KBM-7 (cell line): Measurements from ENCODE around the gene DNM2.
"Not testable (repeated sequence)": the region's sequence is repeated elsewhere in the genome, so short reads cannot be mapped to it uniquely, and the experiment has no call there.

Experiments
- DNase-seq: peaks from one replicate; pipeline ENCODE4 v3.0.0-alpha.2; 2015
- in situ Hi-C: fragments of 300-500 bp; cut with MboI; formaldehyde crosslinking; loops from 2 replicates; pipeline ENCODE4 v1.14.3; 2020; ENCODE audit warnings: low sequenced_read_pairs, low pct_unique_long_range_greater_than_20kb, mixed read lengths

Gene DNM2

GRCh38 chr19:10717356-10718204 lies at the start of gene DNM2:
Gene DNM2, plus strand, starts transcription at chr19:10718079. Its CDS starts 164 bp downstream, at chr19:10718243.
- in situ Hi-C loops: no loop called here

GRCh38 chr19:10669246-10669645 lies 48.6 kb upstream of the DNM2 start:
- DNase-seq: no peak
- in situ Hi-C loops: no loop called here

More at GRCh38 chr19:10717356-10718204, at the start of gene DNM2:
- DNase-seq: peak; percentile 100

- in situ Hi-C loops: no loop called here
These were observed 47.7 kb upstream of the DNM2 start for GRCh38 chr19:10670182-10670581.

GRCh38 chr19:10670876-10671804 lies 46.7 kb upstream of the DNM2 start:
- no peak for DNase-seq
- in situ Hi-C loops: no loop called here

More at GRCh38 chr19:10670182-10670581, 47.7 kb upstream of the DNM2 start:
- no peak for DNase-seq

DNA sequence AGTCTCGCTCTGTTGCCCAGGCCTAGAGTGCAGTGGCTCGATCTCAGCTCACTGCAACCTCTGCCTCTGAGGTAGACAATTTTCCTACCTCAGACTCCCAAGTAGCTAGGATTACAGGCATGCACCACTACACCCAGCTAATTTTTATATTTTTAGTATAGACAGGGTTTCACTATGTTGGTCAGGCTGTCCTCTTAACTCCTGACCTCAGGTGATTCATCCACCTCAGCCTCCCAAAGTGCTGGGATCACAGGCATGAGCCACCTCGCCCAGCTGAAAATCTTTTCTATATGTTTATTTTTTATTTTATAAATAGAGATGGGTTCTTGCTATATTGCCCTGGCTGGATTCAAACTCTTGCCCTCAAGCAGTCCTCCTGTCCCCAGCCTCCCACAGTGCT lies 46.0 kb upstream of the DNM2 start:
- in situ Hi-C loops, DNase-seq: not testable (repeated sequence)

- in situ Hi-C loops, DNase-seq: not testable (repeated sequence)
These were observed 42.7 kb upstream of the DNM2 start for GRCh38 chr19:10675214-10675613.

- in situ Hi-C loops: no loop called here
- no peak for DNase-seq
These were observed 40.1 kb upstream of the DNM2 start for GRCh38 chr19:10677751-10678150.

DNA sequence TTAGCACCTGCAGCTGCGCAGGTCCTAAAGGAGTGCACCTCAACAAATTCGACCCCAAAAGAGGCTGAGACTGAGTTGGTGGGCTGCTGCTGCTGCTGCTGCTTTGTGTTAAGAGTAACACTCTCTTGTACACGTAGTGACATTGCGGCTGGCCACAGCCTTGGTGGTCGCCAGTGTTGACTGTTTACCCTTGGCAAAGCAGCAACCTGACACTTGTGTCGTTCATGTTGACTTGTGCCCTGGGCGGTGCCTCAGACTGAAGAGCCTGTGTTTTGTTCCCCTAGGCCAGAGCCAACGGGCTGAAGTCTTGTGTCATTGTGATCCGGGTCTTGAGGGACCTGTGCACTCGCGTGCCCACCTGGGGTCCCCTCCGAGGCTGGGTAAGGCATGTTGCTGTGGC lies 39.1 kb upstream of the DNM2 start:
- in situ Hi-C loops: no loop called here
- no peak for DNase-seq

DNA sequence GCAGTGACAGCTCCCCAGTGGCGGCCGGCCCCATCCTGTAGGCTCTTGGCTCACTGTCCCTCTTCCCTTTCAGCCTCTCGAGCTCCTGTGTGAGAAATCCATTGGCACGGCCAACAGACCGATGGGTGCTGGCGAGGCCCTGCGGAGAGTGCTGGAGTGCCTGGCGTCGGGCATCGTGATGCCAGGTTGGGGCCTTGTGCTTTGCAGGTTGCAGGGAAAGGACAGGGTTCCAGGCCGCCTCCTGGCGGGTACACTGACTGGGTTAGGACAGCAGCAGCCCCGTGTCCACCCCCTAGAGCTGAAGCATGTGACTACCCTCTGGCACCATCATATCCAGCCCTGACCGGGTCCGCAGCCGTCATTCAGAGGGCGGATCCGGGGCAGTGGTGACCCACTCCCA lies 38.1 kb upstream of the DNM2 start:
- in situ Hi-C loops: no loop called here
- no peak for DNase-seq

- in situ Hi-C loops: no loop called here
- no peak for DNase-seq
These were observed 37.2 kb upstream of the DNM2 start for GRCh38 chr19:10680545-10681135.

GRCh38 chr19:10681658-10682057 lies 36.2 kb upstream of the DNM2 start:
- in situ Hi-C loops: no loop called here
- no peak for DNase-seq

DNA sequence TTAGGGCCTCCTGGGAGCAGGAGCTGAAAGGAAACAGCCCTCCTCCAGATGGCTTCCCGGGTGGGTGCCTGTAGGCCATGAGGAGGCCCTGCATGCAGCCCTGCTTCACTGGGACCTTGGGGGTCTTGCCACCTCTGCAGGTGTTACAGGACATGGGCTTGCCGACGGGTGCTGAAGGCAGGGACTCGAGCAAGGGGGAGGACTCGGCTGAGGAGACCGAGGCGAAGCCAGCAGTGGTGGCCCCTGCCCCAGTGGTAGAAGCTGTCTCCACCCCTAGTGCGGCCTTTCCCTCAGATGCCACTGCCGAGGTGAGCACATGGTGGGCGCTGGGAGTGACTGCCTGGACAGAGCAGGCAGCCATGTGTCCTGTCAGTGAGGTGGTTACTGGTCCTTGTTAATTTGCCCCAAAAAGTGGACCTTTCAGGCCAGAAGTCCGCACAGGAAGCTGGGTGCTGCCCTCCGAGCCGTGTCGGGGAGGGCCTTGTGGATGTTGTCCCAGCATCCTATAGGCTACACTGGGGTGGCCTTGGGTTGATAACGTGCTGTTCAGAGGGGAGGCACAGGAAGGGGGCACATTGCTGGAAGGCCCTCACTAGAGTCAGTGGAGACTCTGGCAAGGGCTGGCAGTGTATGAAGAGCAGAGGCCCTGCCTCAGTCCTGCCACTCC lies 35.3 kb upstream of the DNM2 start:
- DNase-seq: no peak
- in situ Hi-C loops: no loop called here

DNA sequence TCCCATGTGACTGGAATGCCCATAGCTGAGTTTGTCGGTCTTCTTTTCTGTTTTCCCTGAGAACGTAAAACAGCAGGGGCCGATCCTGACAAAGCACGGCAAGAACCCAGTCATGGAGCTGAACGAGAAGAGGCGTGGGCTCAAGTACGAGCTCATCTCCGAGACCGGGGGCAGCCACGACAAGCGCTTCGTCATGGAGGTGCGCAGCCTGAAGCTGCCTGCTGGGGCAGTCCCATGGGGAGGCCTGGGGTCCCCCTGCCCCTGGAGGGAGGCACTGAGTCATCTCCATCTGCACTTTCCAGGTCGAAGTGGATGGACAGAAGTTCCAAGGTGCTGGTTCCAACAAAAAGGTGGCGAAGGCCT lies 34.8 kb upstream of the DNM2 start:
- in situ Hi-C loops: no loop called here
- DNase-seq: no peak

- DNase-seq: no peak
- in situ Hi-C loops: no loop called here
These were observed 34.3 kb upstream of the DNM2 start for GRCh38 chr19:10683582-10683981.

- DNase-seq: no peak
- in situ Hi-C loops: no loop called here
These were observed 32.7 kb upstream of the DNM2 start for GRCh38 chr19:10685210-10685609.

DNA sequence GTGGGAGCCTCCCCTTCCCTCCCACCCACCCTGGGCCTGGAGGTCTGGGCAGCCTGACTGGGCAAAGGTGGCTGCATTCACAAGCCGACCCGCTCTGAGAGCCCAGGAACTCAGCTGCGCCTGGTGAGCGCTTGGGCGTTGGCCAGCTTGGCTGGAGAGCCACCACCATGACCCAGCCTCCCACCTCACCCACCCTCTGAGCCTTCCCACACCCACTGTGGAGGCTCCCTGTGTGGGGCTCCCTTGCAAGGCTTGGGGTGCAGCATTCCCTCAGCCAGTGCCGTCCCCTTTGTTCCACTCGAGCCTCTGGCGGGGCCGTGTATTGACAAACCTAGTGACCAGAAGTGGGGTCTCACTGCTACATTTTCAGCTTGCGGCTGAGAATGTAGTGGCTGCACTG lies 31.7 kb upstream of the DNM2 start:
- in situ Hi-C loops: no loop called here
- no peak for DNase-seq

GRCh38 chr19:10686661-10687517 lies 31.0 kb upstream of the DNM2 start:
- DNase-seq: no peak
- in situ Hi-C loops: no loop called here

DNA sequence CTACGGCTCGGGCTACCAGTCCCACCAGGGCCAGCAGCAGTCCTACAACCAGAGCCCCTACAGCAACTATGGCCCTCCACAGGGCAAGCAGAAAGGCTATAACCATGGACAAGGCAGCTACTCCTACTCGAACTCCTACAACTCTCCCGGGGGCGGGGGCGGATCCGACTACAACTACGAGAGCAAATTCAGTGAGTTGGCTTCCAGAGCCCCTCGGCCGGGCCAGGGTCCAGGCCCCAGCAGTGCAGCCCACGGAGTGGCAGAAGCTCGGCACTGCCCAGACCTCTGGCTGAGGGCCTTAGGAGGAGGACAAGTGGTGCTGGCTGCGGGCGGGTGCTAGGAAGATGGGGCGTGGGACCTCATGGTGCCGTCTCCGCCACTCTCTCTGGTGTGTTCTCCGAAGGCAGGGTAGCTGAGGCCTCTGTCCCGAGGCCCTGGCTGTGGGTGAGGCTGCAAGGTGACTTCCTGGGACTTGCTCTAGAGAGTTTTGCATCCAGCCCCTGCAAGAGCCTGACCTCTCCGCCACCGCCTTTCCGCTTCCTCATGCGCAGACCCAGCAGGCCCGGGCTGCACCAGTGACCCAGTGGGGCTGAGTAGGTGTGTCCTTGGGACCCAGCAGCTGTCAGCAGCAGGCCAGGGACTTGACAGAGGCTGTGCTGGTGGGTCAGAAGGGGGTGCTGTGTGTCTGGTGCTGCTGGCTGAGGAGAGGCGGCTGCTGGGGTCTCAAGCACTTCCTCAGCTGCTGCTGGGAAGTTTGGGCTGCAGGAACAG lies 30.2 kb upstream of the DNM2 start:
- in situ Hi-C loops: no loop called here

More for the DNA sequence above, 30.2 kb upstream of the DNM2 start:
- no peak for DNase-seq
